DMS 273 (cell line): ENCODE measurements around the gene FRMD5.

Experiments used
- DNase-seq: peaks from one replicate; lab custom pipeline; 2025; ENCODE audit not compliant: unreplicated experiment; lab: John Stamatoyannopoulos, UW

The FRMD5 gene

DNA sequence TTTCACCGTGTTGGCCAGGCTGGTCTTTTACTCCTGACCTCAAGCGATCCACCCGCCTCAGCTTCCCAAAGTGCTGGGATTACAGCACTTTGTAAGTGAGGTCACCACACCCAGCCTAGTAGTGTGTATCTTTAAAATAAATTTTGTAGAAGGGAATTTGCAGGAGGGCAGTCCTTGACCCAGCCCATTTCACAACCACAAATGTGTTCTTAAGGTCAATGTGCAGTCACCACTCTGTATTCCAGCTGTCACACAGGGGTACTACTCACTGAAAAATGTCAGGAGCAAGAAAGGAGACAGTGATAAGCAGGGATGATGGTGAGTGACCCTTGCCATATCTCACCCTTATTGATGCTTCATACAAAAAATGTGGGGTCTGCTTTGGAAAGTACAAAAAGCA, 98.5 kb downstream of the FRMD5 start:
- no peak for DNase-seq

DNA sequence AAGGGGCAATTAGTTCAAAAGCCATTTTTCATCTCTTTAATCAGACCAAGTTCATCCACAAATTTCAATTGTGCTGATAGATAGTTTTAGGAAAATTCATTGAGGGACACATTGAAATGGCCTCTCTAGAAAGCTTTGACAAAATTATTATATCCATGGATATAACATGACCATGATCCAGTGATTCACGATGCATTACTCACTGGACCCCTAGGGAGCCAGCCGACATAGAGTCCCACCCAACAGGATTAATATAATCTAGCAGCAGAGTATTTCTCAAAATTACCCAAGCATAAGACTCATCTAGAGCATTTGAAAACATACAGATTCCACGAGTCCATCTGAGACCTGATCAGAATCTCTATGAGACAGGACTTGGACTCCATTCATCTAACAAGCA, 100.3 kb downstream of the FRMD5 start:
- no peak for DNase-seq

DNA sequence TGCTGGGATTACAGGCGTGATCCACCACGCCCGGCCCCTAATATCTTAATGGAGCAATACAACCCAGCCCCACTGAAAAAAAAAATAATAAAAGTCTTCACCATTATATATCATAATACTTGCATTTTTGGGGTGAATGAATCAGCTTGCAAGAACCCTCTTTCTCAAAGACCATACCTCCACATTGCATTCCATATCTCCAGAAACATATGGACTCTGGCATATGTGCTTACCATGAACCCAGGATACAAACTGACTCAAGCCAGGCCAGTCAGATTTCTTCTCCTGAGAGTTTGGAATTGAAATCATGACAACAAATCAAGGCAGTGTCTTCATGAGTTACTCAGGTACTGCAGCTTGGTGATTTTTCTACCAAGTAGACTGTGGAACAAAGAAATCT, 101.2 kb downstream of the FRMD5 start:
- DNase-seq = no peak

DNA sequence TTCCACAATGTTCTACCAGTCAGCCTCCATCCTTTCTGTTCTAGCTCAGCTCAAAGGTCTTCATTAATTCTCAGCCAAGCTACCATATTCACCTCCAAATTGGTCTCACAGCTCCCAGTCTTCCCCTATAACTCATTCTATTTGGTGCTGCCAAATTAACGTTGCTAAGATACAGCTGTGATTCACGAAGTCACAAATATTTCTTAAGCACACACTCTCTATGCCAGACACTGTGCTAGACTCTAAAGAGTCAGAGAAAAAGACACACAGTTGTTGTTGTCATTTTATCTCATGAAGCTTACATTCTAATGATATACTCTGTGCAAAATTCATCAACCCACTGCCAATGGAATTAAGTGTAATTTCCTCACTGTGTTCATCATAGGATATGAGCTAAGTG, 102.8 kb downstream of the FRMD5 start:
- DNase-seq = no peak

DNA sequence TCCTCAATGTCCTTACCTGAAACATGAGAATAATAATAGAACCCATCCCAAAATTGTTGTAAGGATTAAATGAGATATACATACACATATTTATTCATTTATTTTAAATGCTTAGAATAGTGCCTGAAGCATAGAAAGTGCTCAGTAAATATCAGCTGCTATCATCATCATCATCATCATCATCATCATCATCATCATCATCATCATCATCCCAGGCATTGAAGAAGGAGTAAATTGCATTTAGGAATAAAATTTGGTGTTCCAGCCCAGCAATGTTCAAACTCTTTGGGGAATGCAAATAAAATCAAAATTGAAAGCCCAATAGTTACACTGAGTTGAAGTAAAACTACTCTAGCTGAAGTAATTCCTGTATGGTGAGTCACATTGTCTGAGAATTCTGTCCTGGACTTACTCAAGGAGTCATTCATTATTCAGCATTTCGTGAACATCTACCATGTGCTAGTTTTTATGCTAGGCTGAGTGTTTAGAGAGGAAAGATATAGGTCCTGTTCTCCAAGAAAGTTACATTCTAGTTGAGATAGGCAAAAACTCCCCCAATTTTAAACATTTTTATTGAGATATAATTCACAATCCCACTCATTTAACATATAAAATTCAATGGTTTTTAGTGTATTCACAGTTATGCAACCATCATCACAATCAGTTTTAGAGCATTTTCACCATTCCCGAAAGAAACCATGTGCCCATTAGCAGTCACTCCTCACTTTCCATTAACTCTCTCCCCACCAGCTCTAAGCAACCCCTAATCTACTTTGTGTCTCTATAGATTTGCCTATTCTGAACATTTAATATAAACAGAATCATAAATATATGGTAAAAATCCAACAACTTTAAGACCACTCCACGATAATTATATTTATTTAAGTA, 107.2 kb downstream of the FRMD5 start:
- DNase-seq = no peak

DNA sequence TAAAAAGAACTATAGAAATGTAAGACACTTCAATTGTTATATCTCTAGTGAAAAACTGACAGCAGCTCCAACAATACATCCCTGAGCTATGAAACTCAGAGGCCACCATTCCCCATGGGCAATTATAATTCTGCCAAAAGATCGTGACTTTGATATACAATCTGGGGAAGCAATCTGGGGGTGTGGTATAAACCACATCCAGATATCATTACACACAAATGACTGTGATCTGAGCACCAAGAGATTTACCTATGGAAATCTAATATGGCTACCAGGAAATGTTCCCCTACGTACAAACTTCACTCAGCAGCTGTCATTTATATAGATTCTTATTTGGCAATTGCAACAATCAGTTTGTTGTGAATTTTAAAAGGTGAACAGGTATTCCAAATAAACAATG, 110.3 kb downstream of the FRMD5 start:
- no peak for DNase-seq

DNA sequence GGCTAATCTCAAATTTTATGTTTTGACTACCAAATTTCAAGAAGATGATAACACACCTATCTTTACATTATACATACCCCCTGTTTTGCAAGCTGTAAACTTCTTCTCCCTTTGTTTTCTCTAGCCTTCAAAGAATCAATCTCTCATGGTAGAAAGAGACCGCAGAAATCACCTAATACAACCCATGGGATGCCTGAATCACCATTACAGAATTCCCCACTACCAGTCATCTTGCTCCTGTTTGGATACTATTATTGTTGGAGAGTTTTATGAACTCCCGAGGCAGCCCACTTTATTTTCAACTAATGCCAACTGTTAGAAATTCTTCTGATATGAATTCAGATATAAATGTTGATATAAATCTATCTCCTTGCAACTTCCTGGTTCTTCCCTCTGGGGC, 110.9 kb downstream of the FRMD5 start:
- DNase-seq = no peak

DNA sequence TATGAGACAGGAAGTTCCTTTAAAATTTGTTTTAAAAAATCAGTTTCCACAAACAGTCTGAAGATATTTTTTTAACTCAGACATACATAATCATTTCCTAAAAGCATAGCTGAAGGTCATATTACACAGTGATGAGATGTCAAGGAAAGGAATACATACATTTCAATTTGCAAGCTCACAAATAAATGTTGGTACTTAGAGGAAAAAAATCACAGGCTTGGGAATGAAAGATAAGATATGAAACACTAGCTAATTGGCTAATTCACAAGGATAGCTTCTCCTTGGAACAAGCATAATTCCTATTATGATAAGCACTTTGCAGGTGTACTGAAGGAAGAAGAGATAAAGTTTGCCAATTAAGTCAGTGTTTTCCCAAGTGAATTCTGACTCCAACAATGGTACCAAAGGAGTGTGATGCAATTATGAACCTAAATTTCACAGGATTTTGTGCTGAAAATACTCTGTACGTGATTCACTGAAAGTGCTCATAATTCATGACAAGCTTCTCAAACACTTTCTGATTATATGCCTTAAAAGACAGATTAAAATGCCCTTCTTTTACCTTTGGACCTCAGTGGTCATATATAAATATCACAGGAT, 112.4 kb downstream of the FRMD5 start:
- DNase-seq = no peak

DNA sequence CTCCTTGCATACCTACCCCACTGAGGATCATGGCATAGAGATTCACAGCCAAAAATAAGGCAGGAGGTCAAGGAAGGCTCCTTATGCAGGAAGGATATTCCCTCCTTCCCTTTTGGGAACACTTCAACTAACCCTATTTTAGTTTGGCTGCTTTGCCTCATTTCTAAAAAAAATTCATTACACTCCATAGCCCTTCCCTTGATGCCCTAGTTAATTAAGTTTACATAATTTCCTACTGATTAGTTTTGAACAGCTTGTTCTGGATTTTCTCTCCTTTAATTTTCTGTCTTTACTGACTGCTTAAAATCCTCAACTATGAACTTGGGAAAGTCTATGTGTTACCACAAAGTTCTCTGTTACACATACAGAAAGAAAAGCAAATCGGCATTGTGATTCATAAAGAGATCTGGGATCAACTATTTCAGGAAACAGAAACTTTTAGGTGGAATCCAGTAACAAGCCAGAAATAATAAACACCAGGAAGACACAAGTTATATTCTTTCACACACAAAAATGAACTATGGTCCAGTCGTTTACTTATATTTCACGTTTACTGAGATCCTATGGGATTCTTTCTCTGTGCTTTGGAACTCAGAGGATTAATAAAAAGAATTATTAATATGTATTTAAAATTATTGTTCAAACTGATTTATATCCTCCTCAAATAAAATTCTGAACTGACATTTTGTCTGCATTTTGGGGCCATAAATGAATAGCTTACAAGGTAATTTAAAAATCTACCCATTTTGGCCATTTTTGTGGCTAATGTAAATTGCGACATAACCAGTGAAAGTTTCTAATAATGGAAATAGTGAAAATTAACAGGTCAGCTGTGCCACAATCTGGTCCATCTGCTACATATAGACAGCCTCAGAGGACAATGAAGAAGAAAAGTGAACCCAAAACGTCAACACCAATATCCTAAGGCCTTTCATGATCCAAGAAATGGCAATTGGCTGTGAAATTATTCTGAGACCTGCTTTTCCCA, 113.8 kb downstream of the FRMD5 start:
- DNase-seq = no peak

DNA sequence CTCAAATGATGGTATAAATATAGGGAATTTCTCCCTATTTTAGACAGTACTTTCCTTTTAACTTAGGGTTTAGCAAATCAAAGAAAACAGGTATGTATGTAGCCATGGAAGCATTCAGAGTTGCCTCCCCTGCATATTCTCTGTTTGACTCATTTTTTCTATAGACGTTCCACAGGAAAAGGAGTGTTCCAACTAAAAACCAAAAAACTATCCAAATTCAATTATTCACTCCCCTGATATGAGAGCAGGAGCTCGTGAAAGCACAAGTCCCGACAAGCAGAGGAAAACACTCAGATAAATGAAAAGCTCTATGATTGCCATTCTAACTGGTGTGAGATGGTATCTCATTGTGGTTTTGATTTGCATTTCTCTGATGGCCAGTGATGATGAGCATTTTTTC, 119.5 kb downstream of the FRMD5 start:
- no peak for DNase-seq

DNA sequence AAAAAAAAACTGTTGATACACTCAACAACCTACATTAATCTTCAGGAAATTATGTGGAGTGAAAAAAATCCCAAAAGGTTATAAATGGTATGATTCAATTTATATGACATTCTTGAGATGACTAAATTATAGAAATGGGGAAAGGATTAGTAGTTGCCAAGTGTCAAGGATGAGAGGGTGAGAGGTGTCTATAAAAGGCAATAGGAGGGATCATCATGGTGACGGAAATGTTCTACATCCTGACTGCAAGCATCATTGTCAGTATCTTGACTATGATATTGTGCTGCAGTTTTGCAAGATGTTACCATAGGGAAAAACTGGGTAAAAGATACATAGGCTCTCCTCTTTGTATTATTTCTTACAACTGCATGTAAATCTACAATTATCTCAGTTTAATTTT, 125.6 kb downstream of the FRMD5 start:
- no peak for DNase-seq

DNA sequence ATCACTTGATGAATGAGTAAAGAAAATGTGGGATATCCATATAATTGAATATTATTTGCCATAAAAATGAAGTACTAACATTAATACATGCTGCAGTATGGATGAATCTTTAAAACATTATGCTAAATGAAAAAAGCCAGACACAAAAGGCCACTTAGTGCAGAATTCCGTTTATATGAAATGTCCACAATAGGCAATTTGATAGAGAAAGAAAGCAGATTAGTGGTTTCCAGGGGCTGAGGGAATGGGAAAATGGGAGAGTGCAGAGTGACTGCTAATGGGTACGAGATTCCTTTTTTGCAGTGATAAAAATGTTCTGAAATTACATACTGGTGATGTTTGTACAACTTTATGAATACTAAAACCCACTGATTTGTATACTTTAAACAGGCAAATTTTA, 126.7 kb downstream of the FRMD5 start:
- DNase-seq = no peak

DNA sequence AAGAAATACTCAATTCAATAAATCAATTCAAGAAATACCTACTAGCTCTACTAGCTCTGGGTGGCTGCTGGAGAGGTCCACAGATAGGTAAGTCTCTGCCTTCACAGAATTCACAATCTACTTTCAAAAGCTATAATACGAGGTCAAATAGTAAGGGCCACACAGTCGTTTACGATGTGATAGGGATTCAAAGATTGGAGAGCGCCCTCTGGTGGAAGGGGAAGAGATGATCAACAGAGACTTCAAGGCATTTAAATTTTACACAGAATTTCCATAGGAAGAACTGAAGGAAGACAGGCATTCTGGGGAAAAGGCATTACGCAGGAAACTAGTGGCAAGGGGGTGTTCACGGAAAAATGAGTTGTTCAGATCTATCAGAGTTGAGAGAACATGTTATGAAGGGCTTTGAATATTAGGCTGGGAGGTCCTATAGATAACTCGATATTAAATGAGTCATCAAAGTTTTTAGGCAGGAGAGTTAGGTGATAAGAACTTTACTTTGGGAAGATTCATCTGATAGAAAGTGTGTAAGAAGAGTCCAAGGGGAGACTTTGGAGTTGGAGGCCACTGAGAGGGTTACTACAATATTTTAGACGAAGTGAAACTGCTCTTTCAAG, 128.8 kb downstream of the FRMD5 start:
- peak; percentile 88 for DNase-seq

DNA sequence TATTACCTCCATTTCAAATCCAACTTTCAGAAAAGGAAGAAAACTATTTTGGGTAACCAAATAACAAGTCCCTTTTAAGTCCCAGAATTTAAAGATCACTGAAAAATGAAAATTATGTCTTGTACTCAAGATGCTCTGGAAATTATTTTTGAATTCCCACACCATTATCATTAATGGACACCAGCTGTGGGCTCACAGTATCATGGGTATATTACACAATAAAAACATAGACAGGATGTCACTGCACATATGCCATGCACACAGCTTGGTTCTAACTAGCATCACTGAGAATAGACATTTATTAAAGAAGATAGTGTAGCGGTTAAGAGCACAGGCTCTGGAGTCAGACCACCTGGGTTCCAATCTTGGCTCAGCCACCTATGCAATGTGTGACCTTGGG, 130.4 kb downstream of the FRMD5 start:
- DNase-seq = no peak

DNA sequence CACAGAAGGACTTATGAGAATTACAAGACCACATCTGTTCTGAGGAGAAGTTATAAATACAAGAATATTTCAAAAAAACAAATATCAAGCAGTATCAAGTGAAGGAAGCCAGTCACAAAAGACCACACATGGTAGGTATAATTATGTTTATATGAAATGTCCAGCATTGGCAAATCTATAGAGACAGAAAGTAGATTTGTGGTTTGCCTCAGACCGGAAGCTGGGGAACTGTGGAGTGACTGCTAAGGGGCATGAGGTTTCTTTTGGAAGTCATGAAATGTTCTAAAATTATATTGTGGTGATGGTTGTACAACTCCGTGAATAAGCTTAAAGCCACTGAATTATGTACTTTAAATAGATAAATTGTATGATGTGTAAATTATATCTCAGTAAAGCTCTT, 136.9 kb downstream of the FRMD5 start:
- no peak for DNase-seq

DNA sequence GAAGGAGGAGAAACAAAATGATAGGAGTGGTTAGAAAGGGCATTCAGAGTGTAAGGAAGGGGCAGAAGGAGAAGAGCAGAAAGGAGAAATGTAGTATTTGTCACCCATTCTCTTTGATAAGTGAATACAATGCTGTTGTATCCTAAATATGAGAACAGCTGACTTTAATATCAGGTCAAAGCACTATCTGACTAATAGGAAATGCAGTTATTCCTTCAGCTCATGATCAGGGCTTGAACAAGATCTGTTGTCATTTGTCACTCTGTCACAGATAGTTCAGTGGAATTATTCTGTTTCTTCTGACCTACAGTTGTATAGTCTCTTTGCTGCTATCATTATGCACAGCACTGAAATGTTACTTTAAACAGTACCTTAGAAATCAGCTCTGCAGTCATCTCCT, 149.4 kb downstream of the FRMD5 start:
- no peak for DNase-seq

DNA sequence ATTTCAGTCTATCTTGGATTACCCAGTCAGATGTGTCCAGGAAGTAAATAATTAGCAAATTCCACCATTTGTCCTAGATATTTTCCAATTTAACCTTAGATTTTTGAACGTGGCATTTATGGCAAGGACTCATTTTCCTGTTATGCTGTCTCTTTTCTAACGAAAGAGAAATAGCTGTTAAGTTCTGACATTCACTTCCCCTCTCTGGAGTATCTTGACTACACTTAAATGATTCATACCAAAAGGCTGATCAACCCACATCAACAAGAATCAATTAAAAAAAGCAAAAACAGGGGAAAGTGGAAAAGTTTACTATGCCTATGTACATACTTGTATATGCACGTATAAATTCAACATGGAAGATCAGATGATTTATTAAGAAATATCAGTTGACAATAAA, 149.9 kb downstream of the FRMD5 start:
- no peak for DNase-seq

DNA sequence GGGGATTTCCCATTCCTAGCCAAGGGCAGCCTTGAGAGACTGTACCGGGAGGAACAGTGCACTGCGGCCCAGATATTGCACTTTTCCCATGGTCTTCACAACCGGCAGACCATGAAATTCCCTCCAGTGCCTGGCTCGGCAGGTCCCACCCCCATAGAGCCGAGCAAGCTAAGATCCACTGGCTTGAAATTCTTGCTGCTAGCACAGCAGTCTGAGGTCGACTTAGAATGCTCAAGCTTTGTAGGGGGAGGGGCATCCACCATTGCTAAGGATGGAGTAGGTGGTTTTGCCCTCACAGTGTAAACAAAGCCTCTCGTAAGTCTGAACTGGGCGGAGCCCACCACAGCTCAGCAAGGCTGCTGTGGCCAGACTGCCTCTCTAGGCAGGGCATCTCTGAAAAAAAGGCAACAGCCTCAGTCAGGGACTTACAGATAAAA, 156.3 kb downstream of the FRMD5 start:
- DNase-seq = no peak

DNA sequence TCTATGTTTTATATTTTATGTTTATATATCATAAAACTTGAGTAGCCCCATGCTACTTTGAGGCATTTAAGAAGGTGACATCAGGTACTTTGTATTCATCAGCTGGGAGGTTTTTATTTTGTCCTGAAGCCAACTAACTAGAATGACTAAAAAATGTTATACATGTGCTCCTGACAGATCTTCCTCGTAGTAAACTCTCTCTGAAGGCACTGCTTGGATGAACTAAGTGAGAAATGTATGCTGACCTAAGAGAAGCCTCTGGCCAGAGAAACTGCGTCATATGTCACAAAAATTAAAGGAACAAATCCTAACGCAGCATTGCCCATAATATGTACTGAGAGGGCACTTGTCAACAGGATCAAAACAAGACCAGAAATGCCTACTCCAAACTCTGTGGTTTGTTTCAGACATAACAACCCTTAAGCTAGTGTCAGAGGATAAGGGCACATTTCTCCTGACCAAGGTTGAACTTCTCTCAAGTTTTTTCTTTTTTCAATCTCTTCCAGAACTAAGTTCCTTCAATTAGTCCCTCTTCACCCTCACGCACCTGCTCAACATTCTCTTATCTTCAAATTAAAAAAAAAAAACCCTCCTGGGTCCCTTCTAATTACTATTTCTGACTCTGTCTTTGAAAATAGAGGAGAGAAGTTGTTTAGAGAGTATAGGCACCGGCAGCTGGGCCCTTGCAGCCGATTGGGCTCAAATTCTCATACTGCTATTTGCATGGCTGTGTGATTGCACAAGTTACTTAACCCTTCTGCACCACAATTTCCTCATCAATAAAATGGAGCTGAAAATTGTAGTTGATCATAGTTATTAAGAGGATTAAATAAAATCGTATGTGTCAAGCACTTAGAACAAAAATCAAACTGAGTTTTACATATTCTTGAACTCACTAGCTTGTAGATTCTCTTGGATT, 159.0 kb downstream of the FRMD5 start:
- no peak for DNase-seq
